Esophagus (tissue), 2 donors: ENCODE data around the gene F11R. TPM values are rescaled to one million over a fixed set of nuclear protein-coding genes. Genes with fewer than 3 reads are reported as not detected.
A peak's percentile ranks its signal among the peaks of the same experiment; 100 is the strongest.
"Not testable (repeated sequence)": the region's sequence is repeated elsewhere in the genome, so short reads cannot be mapped to it uniquely, and the experiment has no call there.

Source experiments
- H3K27ac ChIP-seq, 2 donors: one replicate each; pipeline ENCODE4 v1.5.1; 2013; ENCODE audit warnings: low read depth in 2 of 2, mild to moderate bottlenecking in 2 of 2, inconsistent platforms in 1 of 2, low read length in 1 of 2, moderate library complexity in 1 of 2
- H3K27me3 ChIP-seq, 2 donors: one replicate each; pipeline ENCODE4 v1.6.1; 2013; ENCODE audit warnings: low read length in 2 of 2, control low read depth in 1 of 2, mild to moderate bottlenecking in 1 of 2; ENCODE audit not compliant: insufficient read depth in 2 of 2, control insufficient read depth in 1 of 2
- H3K36me3 ChIP-seq, 2 donors: one replicate each; pipeline ENCODE4 v1.6.1; 2013; ENCODE audit warnings: low read length in 1 of 2; ENCODE audit not compliant: control insufficient read depth in 2 of 2, insufficient read depth in 2 of 2
- H3K4me1 ChIP-seq, 2 donors: one replicate each; pipeline ENCODE4 v1.6.1; 2013; ENCODE audit warnings: low read length in 1 of 2; ENCODE audit not compliant: control insufficient read depth in 2 of 2, insufficient read depth in 2 of 2
- H3K4me3 ChIP-seq, 2 donors: one replicate each; pipeline ENCODE4 v1.5.1; 2013; ENCODE audit warnings: low read length in 2 of 2, mild to moderate bottlenecking in 2 of 2, low read depth in 1 of 2, moderate library complexity in 1 of 2
- H3K9me3 ChIP-seq, 2 donors: one replicate each; pipeline ENCODE4 v1.6.1; 2013; ENCODE audit warnings: mild to moderate bottlenecking in 2 of 2, low read depth in 1 of 2, low read length in 1 of 2, moderate library complexity in 1 of 2; ENCODE audit not compliant: control insufficient read depth in 2 of 2, insufficient read depth in 1 of 2
- WGBS, 2 donors: extraction: QIAGEN DNeasy Blood & Tissue Kit; methylation state at CpG; one replicate each; pipeline ENCODE4 v1.1.7; 2013; 5-methylcytosine and 5-hydroxymethylcytosine counted together
- polyA plus RNA-seq, 2 donors: library from polyadenylated mRNA; stranded (reverse); fragments of 200-250 nt; gene quantifications; one replicate each; pipeline ENCODE4 v1.2.3, GENCODE V29; 2013
- donor health status: healthy with polysubstance abuse.
- donor health status: Bipolar disorder and iron deficiency.

The F11R gene
- polyA plus RNA-seq, 2 donors = 56.5 to 76.4 TPM

DNA sequence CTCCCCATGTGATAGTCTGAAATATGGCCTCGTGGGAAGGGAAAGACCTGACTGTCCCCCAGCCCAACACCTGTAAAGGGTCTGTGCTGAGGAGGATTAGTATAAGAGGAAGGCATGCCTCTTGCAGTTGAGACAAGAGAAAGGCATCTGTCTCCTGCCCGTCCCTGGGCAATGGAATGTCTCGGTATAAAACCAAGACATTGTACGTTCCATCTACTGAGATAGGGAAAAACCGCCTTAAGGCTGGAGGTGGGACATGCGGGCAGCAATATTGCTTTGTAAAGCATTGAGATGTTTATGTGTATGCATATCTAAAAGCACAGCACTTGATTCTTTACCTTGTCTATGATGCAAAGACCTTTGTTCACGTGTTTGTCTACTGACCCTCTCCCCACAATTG lies 3.8 kb downstream of the F11R start:
- WGBS, 2 donors = 65 to 67% methylated on average over 6 to 7 of the region's 7 CpGs
- peak overlapping the region; percentile 91 to 96 for H3K27ac ChIP-seq
- H3K27me3 ChIP-seq, H3K36me3 ChIP-seq, H3K4me1 ChIP-seq, H3K9me3 ChIP-seq: not testable (repeated sequence)
- peak overlapping the region in 1 of 2 donors; percentile 14 for H3K4me3 ChIP-seq

- H3K9me3 ChIP-seq, H3K27me3 ChIP-seq, H3K4me3 ChIP-seq, H3K4me1 ChIP-seq, H3K36me3 ChIP-seq: not testable (repeated sequence)
- H3K27ac ChIP-seq = peak overlapping the region; percentile 37 to 79
- 29 to 39% methylated on average over 1 of the region's 1 CpG for WGBS, 2 donors
Measured at GRCh38 chr1:161016683-161017082, 4.3 kb downstream of the F11R start.

DNA sequence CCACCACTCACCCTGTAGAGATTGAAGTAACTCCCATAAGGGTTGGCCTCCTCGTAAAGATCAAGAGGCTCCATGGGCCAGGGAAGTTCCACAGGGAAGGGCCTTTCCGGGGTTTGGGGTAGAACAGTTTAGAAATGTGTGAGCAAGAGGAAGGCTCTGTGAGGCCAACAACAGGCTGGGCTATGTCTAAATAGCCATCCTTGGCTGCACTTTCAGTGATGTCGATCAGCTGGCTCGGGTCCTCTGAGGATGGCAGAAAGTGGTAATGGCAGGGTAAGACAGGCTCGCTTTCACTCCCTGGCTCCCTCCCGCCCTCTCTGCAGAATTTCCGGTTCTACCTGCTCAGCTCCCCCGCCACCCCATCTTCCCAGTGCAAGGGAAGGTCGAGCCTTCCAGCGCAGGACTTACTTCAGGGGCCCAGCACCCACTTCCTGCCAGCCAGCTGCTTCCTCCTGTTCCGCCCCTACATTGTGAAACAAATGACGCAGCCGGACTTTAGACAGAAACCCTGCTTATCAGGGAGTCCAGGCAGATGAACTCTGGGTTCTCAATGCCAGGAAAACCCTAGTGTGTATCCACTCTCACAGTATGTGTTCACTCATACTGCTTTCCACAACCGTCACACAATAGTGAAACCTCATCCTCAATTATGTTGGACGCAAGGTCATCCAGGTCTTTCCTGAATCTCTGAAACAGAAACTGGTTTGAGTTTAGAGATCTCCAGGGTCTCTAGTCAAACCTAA lies 7.3 kb downstream of the F11R start:
- H3K36me3 ChIP-seq = no peaks in the 10 kb centered on the region
- peaks cover 5 to 6% of the 10 kb centered on the region in 2 donors for H3K4me1 ChIP-seq
- no peaks in the 10 kb centered on the region for H3K27me3 ChIP-seq
- H3K27ac ChIP-seq = peak overlapping the region; percentile 77 to 93
- H3K4me3 ChIP-seq = peak overlapping the region; percentile 4 to 16
- WGBS, 2 donors = 10 to 15% methylated on average over 15 of the region's 15 CpGs
- no peaks in the 10 kb centered on the region for H3K9me3 ChIP-seq

DNA sequence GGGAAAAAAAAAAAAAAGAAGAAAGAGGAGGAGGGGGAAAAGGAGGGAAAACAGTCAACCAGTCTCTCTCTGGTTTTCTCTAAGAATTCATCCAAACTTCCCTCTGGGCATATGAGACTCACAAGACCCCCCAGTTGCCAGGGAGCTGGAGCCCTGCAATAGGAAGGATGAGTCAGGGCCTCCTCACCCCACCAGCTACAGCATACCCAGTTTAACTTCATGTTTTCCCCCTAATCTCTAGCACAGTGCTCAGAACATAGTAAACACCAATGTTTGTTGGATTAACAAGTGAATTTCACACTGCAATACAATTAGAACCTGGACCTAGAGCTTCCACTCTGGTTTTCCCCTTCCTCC lies 7.8 kb downstream of the F11R start:
- H3K9me3 ChIP-seq = no peaks in the 10 kb centered on the region
- no peaks in the 10 kb centered on the region for H3K27me3 ChIP-seq
- H3K36me3 ChIP-seq = no peaks in the 10 kb centered on the region
- H3K4me3 ChIP-seq = peak overlapping the region; percentile 4 to 16
- peak overlapping the region; percentile 77 to 93 for H3K27ac ChIP-seq
- peaks cover 4 to 5% of the 10 kb centered on the region in 2 donors for H3K4me1 ChIP-seq

- peak overlapping the region in 1 of 2 donors; percentile 20 for H3K27ac ChIP-seq
- no peaks in the 10 kb centered on the region for H3K9me3 ChIP-seq
- H3K27me3 ChIP-seq = no peaks in the 10 kb centered on the region
- peaks cover 0 to 2% of the 10 kb centered on the region in 2 donors for H3K36me3 ChIP-seq
- H3K4me3 ChIP-seq = no peak overlapping the region
- WGBS, 2 donors = 88 to 89% methylated on average over 3 of the region's 3 CpGs
- peaks cover 0 to 5% of the 10 kb centered on the region in 2 donors for H3K4me1 ChIP-seq
Measured at GRCh38 chr1:161012420-161012819, 8.5 kb downstream of the F11R start.

GRCh38 chr1:161009602-161010211 lies 11.2 kb downstream of the F11R start:
- Histone ChIP-seq H3K4me3 (no peak overlapping the region), H3K27ac (no peak overlapping the region), H3K36me3 (peaks cover 0 to 2% of the 10 kb centered on the region in 2 donors), H3K27me3 (no peaks in the 10 kb centered on the region), H3K4me1 (peaks cover 0 to 5% of the 10 kb centered on the region in 2 donors), H3K9me3 (no peaks in the 10 kb centered on the region)
- WGBS, 2 donors = 71 to 80% methylated on average over 7 of the region's 7 CpGs

DNA sequence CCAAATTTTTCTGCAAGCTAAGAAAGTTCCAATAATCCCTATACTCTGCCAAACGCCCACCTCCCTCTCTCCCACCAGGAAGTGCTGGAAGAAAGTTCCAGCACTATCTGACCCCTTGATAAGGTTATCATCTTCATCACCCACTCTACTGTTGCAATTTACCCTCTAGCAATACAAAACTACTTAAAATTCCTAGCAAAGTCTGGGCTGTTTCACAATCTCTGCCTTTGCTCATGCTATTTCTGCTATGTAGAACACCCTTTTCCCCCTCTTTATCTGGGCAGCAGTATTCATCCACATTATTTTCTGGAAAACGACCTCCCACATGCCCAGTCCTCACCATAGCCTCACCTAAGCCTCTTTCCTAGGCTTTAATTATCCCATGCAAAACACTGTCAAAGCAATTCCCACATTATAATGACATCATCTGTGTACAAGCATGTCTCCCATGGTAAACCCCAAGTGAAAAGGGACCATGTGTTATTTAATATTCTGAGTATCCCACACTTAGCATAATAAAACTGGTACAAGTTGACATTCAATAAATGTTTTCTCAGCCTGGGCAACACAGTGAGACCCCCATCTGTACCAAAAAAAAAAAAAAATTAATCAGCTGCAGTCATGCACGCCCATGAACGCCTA lies 12.0 kb downstream of the F11R start:
- 70 to 71% methylated on average over 4 of the region's 4 CpGs for WGBS, 2 donors
- no peaks in the 10 kb centered on the region for H3K27me3 ChIP-seq
- H3K27ac ChIP-seq = no peak overlapping the region
- H3K9me3 ChIP-seq = no peaks in the 10 kb centered on the region
- no peak overlapping the region for H3K4me3 ChIP-seq
- H3K4me1 ChIP-seq = peaks cover 0 to 5% of the 10 kb centered on the region in 2 donors
- peaks cover 0 to 2% of the 10 kb centered on the region in 2 donors for H3K36me3 ChIP-seq

- WGBS, 2 donors = 89 to 95% methylated on average over 2 of the region's 2 CpGs
- Histone ChIP-seq H3K9me3 (no peaks in the 10 kb centered on the region), H3K27ac (no peak overlapping the region), H3K4me3 (no peak overlapping the region), H3K27me3 (no peaks in the 10 kb centered on the region), H3K4me1 (no peaks in the 10 kb centered on the region), H3K36me3 (peaks cover 0 to 2% of the 10 kb centered on the region in 2 donors)
Measured at GRCh38 chr1:161007369-161007768, 13.6 kb downstream of the F11R start.

DNA sequence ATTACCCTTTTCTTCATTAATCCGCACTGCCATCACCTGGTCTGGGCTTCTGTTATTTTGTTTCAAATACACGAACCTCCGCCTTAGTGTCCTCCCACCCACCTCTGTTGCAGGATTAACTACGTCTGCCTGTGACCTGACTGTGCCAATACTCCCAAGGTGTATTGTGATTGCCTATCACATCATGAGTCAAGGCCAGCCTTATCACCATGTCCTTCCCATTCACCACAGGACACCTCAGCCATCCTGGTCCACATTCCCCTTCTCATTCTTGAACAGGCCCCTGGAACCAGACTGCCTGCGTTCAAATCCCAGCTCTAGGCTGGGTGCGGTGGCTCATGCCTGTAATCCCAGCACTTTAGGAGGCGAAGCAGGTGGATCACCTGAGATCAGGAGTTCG lies 14.4 kb downstream of the F11R start:
- Histone ChIP-seq H3K9me3 (no peaks in the 10 kb centered on the region), H3K4me3 (no peak overlapping the region), H3K27me3 (no peaks in the 10 kb centered on the region), H3K27ac (no peak overlapping the region), H3K4me1 (no peaks in the 10 kb centered on the region), H3K36me3 (peaks cover 0 to 3% of the 10 kb centered on the region in 2 donors)
- 86 to 87% methylated on average over 8 of the region's 8 CpGs for WGBS, 2 donors
